ENCODE results near the gene LMTK2.

LMTK2 gene

GRCh38 chr7:98224701-98225181, 118.1 kb downstream of the LMTK2 start:
- no peak overlapping the region for H3K27ac ChIP-seq (ENCODE audit: low read depth, low read length)

GRCh38 chr7:98225913-98226614, 119.4 kb downstream of the LMTK2 start:
- no peak overlapping the region for H3K27ac ChIP-seq (ENCODE audit: low read depth, low read length)

More at GRCh38 chr7:98224701-98225181, 118.1 kb downstream of the LMTK2 start:
- Histone ChIP-seq H3K9me3 (ENCODE audit: control insufficient read depth, insufficient read depth, low read length) (no peaks in the 10 kb centered on the region), H3K4me3 (ENCODE audit: low read depth, low read length) (no peak overlapping the region), H3K4me1 (ENCODE audit: control insufficient read depth, insufficient read depth, low read length) (no peaks in the 10 kb centered on the region), H3K36me3 (ENCODE audit: control insufficient read depth, insufficient read depth, low read length) (no peaks in the 10 kb centered on the region), H3K27me3 (ENCODE audit: control insufficient read depth, insufficient read depth, low read length) (no peaks in the 10 kb centered on the region), H3K9ac (ENCODE audit: low read depth, low read length) (no peak overlapping the region)

GRCh38 chr7:98227939-98228338, 121.3 kb downstream of the LMTK2 start:
- Histone ChIP-seq H3K4me3 (ENCODE audit: low read depth, low read length) (no peak overlapping the region), H3K9ac (ENCODE audit: low read depth, low read length) (no peak overlapping the region), H3K4me1 (ENCODE audit: control insufficient read depth, insufficient read depth, low read length) (no peaks in the 10 kb centered on the region), H3K9me3 (ENCODE audit: control insufficient read depth, insufficient read depth, low read length) (no peaks in the 10 kb centered on the region), H3K36me3 (ENCODE audit: control insufficient read depth, insufficient read depth, low read length) (no peaks in the 10 kb centered on the region), H3K27ac (ENCODE audit: low read depth, low read length) (no peak overlapping the region), H3K27me3 (ENCODE audit: control insufficient read depth, insufficient read depth, low read length) (no peaks in the 10 kb centered on the region)

More at GRCh38 chr7:98225913-98226614, 119.4 kb downstream of the LMTK2 start:
- no peak overlapping the region for H3K4me3 ChIP-seq (ENCODE audit: low read depth, low read length)
- no peaks in the 10 kb centered on the region for H3K4me1 ChIP-seq (ENCODE audit: control insufficient read depth, insufficient read depth, low read length)
- no peaks in the 10 kb centered on the region for H3K36me3 ChIP-seq (ENCODE audit: control insufficient read depth, insufficient read depth, low read length)
- H3K27me3 ChIP-seq (ENCODE audit: control insufficient read depth, insufficient read depth, low read length) = no peaks in the 10 kb centered on the region
- H3K9me3 ChIP-seq (ENCODE audit: control insufficient read depth, insufficient read depth, low read length) = no peaks in the 10 kb centered on the region
- H3K9ac ChIP-seq (ENCODE audit: low read depth, low read length) = no peak overlapping the region

- no peaks in the 10 kb centered on the region for H3K4me1 ChIP-seq (ENCODE audit: control insufficient read depth, insufficient read depth, low read length)
- H3K27me3 ChIP-seq (ENCODE audit: control insufficient read depth, insufficient read depth, low read length) = no peaks in the 10 kb centered on the region
- H3K27ac ChIP-seq (ENCODE audit: low read depth, low read length) = no peak overlapping the region
- no peak overlapping the region for H3K9ac ChIP-seq (ENCODE audit: low read depth, low read length)
- no peaks in the 10 kb centered on the region for H3K9me3 ChIP-seq (ENCODE audit: control insufficient read depth, insufficient read depth, low read length)
- no peak overlapping the region for H3K4me3 ChIP-seq (ENCODE audit: low read depth, low read length)
- no peaks in the 10 kb centered on the region for H3K36me3 ChIP-seq (ENCODE audit: control insufficient read depth, insufficient read depth, low read length)
Measured at GRCh38 chr7:98228801-98229200, 122.1 kb downstream of the LMTK2 start.

- no peaks in the 10 kb centered on the region for H3K4me1 ChIP-seq (ENCODE audit: control insufficient read depth, insufficient read depth, low read length)
- no peak overlapping the region for H3K9ac ChIP-seq (ENCODE audit: low read depth, low read length)
- H3K9me3 ChIP-seq (ENCODE audit: control insufficient read depth, insufficient read depth, low read length) = no peaks in the 10 kb centered on the region
- H3K27me3 ChIP-seq (ENCODE audit: control insufficient read depth, insufficient read depth, low read length) = no peaks in the 10 kb centered on the region
- no peaks in the 10 kb centered on the region for H3K36me3 ChIP-seq (ENCODE audit: control insufficient read depth, insufficient read depth, low read length)
- H3K4me3 ChIP-seq (ENCODE audit: low read depth, low read length) = no peak overlapping the region
- H3K27ac ChIP-seq (ENCODE audit: low read depth, low read length) = no peak overlapping the region
Measured at GRCh38 chr7:98229441-98229840, 122.8 kb downstream of the LMTK2 start.

GRCh38 chr7:98229991-98230745, 123.5 kb downstream of the LMTK2 start:
- no peaks in the 10 kb centered on the region for H3K9me3 ChIP-seq (ENCODE audit: control insufficient read depth, insufficient read depth, low read length)
- H3K27me3 ChIP-seq (ENCODE audit: control insufficient read depth, insufficient read depth, low read length) = no peaks in the 10 kb centered on the region
- H3K9ac ChIP-seq (ENCODE audit: low read depth, low read length) = no peak overlapping the region
- H3K4me3 ChIP-seq (ENCODE audit: low read depth, low read length) = no peak overlapping the region
- H3K4me1 ChIP-seq (ENCODE audit: control insufficient read depth, insufficient read depth, low read length) = no peaks in the 10 kb centered on the region
- H3K27ac ChIP-seq (ENCODE audit: low read depth, low read length) = no peak overlapping the region
- no peaks in the 10 kb centered on the region for H3K36me3 ChIP-seq (ENCODE audit: control insufficient read depth, insufficient read depth, low read length)

- Histone ChIP-seq H3K4me1 (ENCODE audit: control insufficient read depth, insufficient read depth, low read length) (no peaks in the 10 kb centered on the region), H3K36me3 (ENCODE audit: control insufficient read depth, insufficient read depth, low read length) (no peaks in the 10 kb centered on the region), H3K4me3 (ENCODE audit: low read depth, low read length) (no peak overlapping the region), H3K9me3 (ENCODE audit: control insufficient read depth, insufficient read depth, low read length) (no peaks in the 10 kb centered on the region), H3K9ac (ENCODE audit: low read depth, low read length) (no peak overlapping the region), H3K27ac (ENCODE audit: low read depth, low read length) (no peak overlapping the region), H3K27me3 (ENCODE audit: control insufficient read depth, insufficient read depth, low read length) (no peaks in the 10 kb centered on the region)
Measured at GRCh38 chr7:98230746-98231471, 124.2 kb downstream of the LMTK2 start.

- no peaks in the 10 kb centered on the region for H3K9me3 ChIP-seq (ENCODE audit: control insufficient read depth, insufficient read depth, low read length)
- no peaks in the 10 kb centered on the region for H3K27me3 ChIP-seq (ENCODE audit: control insufficient read depth, insufficient read depth, low read length)
- no peaks in the 10 kb centered on the region for H3K36me3 ChIP-seq (ENCODE audit: control insufficient read depth, insufficient read depth, low read length)
- H3K9ac ChIP-seq (ENCODE audit: low read depth, low read length) = no peak overlapping the region
- H3K27ac ChIP-seq (ENCODE audit: low read depth, low read length) = no peak overlapping the region
- H3K4me3 ChIP-seq (ENCODE audit: low read depth, low read length) = no peak overlapping the region
- no peaks in the 10 kb centered on the region for H3K4me1 ChIP-seq (ENCODE audit: control insufficient read depth, insufficient read depth, low read length)
Measured at GRCh38 chr7:98231493-98232262, 125.0 kb downstream of the LMTK2 start.

- Histone ChIP-seq H3K27me3 (ENCODE audit: control insufficient read depth, insufficient read depth, low read length) (no peaks in the 10 kb centered on the region), H3K36me3 (ENCODE audit: control insufficient read depth, insufficient read depth, low read length) (no peaks in the 10 kb centered on the region), H3K27ac (ENCODE audit: low read depth, low read length) (no peak overlapping the region), H3K4me1 (ENCODE audit: control insufficient read depth, insufficient read depth, low read length) (no peaks in the 10 kb centered on the region), H3K9me3 (ENCODE audit: control insufficient read depth, insufficient read depth, low read length) (no peaks in the 10 kb centered on the region), H3K4me3 (ENCODE audit: low read depth, low read length) (no peak overlapping the region), H3K9ac (ENCODE audit: low read depth, low read length) (no peak overlapping the region)
Measured at GRCh38 chr7:98232263-98232585, 125.6 kb downstream of the LMTK2 start.

- Histone ChIP-seq H3K4me3 (ENCODE audit: low read depth, low read length) (no peak overlapping the region), H3K4me1 (ENCODE audit: control insufficient read depth, insufficient read depth, low read length) (no peaks in the 10 kb centered on the region), H3K36me3 (ENCODE audit: control insufficient read depth, insufficient read depth, low read length) (no peaks in the 10 kb centered on the region), H3K9me3 (ENCODE audit: control insufficient read depth, insufficient read depth, low read length) (no peaks in the 10 kb centered on the region), H3K27ac (ENCODE audit: low read depth, low read length) (no peak overlapping the region), H3K27me3 (ENCODE audit: control insufficient read depth, insufficient read depth, low read length) (no peaks in the 10 kb centered on the region), H3K9ac (ENCODE audit: low read depth, low read length) (no peak overlapping the region)
Measured at GRCh38 chr7:98232799-98233198, 126.1 kb downstream of the LMTK2 start.

Measured in HUES48 (cell line).